Omental fat pad (tissue), 4 donors: ENCODE measurements around the gene CSNK2A1. TPM values are rescaled to one million over a fixed set of nuclear protein-coding genes. Genes with fewer than 3 reads are reported as not detected.
"Not testable (repeated sequence)": the region's sequence is repeated elsewhere in the genome, so short reads cannot be mapped to it uniquely, and the experiment has no call there.

ENCODE experiments used
- ATAC-seq: fragments of 150-250 bp; one replicate; pipeline ENCODE4 v1.9.1; 2016; ENCODE audit warnings: mild to moderate bottlenecking, moderate library complexity; ENCODE audit not compliant: low FRiP score
- DNase-seq: peaks from one replicate; pipeline ENCODE4 v3.0.0-alpha.2; 2019; ENCODE audit warnings: low spot score
- CTCF ChIP-seq, 3 donors: fragments of 450-650 bp; IDR thresholded peaks; one replicate each; pipeline ENCODE4 v1.5.1; 2016 to 2017; ENCODE audit warnings: antibody characterized with exemption in 3 of 3, mild to moderate bottlenecking in 3 of 3, moderate library complexity in 2 of 3
- total RNA-seq, 4 donors: library from RNA; depleted of rRNA; stranded (reverse); fragments of >200 nt; gene quantifications; one replicate each; pipeline ENCODE4 v1.1.0, GENCODE V29; 2016

CSNK2A1 gene
- total RNA-seq, 4 donors from 2014 or later: 67.3 to 94.8 (median 84.7) TPM

GRCh38 chr20:584161-584970 lies 40.8 kb upstream of the CSNK2A1 start:
- DNase-seq (no peak), ATAC-seq (no peak)
- no peak for TF ChIP-seq CTCF (IDR thresholded peaks at IDR 0.05)

- DNase-seq: no peak
- ATAC-seq: no peak
- TF ChIP-seq CTCF (IDR thresholded peaks at IDR 0.05): no peak
These were observed 38.6 kb upstream of the CSNK2A1 start for GRCh38 chr20:582204-582603.

- not testable (repeated sequence) for ATAC-seq, DNase-seq
These were observed 35.5 kb upstream of the CSNK2A1 start for GRCh38 chr20:578940-579690.

GRCh38 chr20:577167-577791 lies 33.7 kb upstream of the CSNK2A1 start:
- ATAC-seq: no peak
- DNase-seq: no peak
- TF ChIP-seq CTCF (IDR thresholded peaks at IDR 0.05): no peak

- no peak for TF ChIP-seq CTCF (IDR thresholded peaks at IDR 0.05)
- no peak for ATAC-seq
These were observed 32.6 kb upstream of the CSNK2A1 start for GRCh38 chr20:576156-576555.

GRCh38 chr20:575230-575629 lies 31.6 kb upstream of the CSNK2A1 start:
- ATAC-seq (no peak), DNase-seq (no peak)
- no peak for TF ChIP-seq CTCF (IDR thresholded peaks at IDR 0.05)

More at GRCh38 chr20:576156-576555, 32.6 kb upstream of the CSNK2A1 start:
- no peak for DNase-seq

GRCh38 chr20:574297-574942 lies 30.8 kb upstream of the CSNK2A1 start:
- ATAC-seq (no peak), DNase-seq (no peak)
- no peak for TF ChIP-seq CTCF (IDR thresholded peaks at IDR 0.05)
